GM18861 (cell line): ENCODE results near the gene GPR176.
A peak's percentile ranks its signal among the peaks of the same experiment; 100 is the strongest.

ENCODE experiments used
- ATAC-seq: cut with Tn5 transposase; IDR thresholded peaks from one replicate; pipeline ENCODE4 v1.9.1; 2021; ENCODE audit not compliant: unreplicated experiment

GPR176 gene

DNA sequence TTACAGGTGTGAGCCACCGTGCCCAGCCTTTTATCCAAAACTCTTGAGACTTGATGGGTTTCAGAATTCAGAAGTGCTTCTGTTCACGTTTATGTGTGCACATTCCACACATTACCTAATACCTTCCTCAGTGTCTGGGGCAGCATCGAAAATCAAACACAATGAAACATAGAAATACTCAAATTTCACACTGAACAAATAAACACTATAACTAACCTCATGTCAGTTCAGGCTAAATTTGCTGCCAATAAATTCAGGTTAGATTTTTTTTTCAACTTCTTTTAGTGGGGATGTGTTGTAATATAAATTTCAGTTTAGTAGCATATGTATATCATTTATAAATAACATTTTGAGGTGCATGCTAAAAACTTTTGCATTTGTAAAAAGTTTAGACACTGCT, 16.6 kb upstream of the GPR176 start:
- no peak for ATAC-seq

GRCh38 chr15:39936187-39936586, 16.1 kb upstream of the GPR176 start:
- no peak for ATAC-seq

DNA sequence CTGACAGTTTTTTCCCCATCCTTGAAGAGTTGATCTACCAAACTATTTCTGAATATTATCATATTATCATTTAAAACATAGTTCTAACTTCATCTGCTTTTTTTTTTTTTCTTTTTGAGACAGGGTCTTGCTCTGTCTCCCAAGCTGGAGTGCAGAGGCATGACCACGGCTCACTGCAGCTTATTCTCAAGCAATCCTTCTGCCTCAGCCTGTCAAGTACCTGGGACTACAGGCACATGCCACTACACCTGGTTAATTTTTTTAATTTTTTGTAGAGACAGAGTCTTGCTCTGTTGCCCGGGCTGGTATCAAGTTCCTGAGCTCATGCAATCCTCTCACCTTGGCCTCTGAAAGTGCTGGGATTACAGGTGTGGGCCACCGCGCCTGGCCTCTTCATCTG, 15.2 kb upstream of the GPR176 start:
- ATAC-seq, result no peak

DNA sequence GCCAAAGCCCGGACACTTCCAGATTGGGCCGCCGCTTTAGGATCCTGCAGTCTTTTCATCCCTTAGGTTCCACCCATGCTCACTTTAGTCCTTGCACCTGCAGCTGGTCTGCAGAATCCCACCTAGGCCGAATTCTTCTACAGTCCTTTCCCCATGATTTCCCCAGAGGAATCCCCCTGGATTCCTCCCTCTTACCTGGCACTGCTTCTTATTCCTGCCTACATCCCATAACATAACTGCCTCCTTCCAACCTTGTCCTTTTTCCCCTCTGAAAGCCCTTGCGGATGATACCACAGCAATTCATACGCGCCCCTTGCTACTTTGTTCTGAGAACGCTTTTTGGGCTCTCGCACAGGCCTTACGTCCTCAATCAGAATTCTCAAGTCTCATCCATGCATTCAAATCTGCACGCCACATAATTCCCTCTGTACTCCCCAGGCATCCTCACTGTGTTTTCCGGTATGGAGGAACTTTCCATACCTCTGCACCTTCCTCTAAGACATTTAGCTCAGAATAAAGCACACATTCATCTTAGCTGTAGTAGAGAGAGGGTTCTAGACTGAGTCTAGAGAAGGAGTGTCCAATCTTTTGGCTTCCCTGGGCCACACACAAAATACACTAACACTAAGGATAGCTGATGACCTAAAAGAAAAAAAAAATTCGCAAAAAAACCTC, 14.5 kb upstream of the GPR176 start:
- no peak for ATAC-seq

GRCh38 chr15:39931615-39932014, 11.5 kb upstream of the GPR176 start:
- no peak for ATAC-seq

DNA sequence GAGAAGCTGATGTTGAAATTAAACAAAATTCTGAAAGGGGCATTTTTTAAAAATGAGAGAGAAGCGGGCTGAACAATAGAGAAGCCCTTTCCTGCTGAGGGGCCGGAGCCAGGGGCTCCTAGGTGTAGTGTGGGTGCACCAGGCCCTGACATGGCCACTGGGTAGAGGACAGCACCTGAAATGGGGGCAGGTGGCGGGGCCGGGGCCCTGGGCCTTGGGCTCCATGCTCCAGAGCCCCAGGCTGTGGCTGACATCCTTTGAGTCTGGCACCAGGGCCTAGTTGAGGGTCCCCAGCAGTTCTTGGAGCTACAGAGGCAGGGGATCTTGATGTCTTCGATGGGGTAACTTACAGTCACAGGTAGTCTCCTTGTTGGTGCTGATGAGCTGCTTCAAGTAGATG, 6.5 kb upstream of the GPR176 start:
- ATAC-seq, result no peak

DNA sequence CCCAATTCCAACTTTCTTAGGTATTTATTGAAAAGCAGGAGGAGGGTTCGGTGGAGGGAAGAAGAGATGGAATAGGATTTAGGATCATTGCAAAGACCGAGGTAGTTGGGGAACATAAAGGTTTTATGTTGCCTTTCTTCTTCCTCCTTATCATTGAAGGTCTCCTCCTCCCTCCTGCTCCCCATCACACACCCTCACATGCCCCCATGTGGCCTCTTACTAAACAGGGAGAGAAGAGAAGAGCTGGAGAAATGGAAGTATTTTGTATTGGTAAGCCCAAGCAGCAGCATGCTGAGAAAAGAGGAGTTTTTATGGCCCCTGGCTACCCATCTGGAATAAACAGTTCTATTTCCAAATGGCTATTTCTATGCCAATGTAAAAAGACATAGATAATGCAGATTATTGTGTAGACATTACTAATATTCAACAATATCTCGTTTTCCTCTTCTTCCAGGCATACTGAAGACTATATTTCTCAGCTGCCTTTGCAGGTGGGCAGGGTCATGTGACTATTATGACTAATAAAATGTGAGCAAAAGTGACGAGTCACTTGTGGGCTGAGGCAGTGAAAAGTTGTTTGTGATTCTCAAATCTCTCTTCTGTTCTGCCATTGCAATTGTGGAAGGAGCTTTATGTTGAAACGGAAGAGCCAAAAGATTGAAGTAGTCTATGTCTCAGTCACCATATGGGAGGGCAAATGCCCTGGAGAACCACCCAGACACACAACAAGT, 5.2 kb upstream of the GPR176 start:
- ATAC-seq, result no peak

- no peak for ATAC-seq
Measured at GRCh38 chr15:39924437-39924836, 4.4 kb upstream of the GPR176 start.

- ATAC-seq, result no peak
Measured at GRCh38 chr15:39922462-39923092, 2.5 kb upstream of the GPR176 start.

- no peak for ATAC-seq
Measured at GRCh38 chr15:39921274-39921638, 1.2 kb upstream of the GPR176 start.

DNA sequence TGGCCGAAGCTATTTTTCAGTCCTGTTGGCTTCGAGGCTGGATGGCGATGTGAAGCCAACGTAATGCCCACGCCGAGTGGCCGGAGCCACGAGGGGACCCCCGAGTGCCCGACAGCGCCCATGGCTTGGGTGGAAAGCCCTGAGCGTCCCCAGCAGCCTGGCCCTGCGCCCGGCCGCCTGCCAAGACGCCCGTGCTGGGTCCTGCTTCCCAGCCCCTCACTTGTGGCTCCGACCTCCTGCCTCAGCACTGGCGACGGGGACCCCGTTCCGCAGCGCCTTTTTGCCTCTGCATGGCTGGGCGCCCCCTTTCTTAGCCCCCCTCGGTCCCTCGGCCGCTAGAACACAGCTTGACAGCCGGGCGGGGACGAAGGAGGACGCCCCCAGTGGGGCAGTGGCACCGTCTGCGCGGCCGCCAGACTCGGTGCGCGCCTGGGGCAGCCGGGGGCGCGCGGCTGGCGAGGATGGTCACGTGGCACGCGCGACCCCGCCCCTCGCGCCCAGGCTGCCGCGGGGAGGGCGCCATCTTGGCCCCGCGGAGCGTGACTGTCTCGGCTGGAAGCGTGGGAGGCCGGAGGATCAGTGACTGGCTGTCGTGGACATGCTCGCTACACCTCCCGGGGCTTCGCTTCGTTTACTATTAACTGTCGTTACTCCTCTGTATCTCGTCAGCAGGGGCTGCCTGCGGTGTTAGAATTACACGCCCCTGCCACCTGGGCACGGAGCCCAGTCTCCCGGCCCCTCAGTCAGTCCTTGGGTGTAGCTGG, 626 bp upstream of the GPR176 start:
- ATAC-seq, result peak; percentile 73

DNA sequence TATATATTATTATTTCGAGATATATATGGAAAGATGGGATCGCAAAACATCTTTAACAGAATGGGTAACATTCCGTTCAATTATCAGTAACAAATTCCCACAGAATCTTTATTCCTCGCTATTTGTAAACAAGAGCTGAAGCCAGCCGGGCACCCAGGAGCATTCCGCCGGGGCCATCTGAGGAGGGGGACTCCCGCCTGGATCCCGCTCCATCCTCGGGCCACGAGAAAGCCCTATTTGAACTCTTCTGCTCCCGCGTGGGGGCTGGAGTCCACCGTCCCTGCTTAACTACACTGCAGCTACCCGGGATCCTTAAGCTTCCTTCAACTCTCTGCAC, 687 bp downstream of the GPR176 start:
- ATAC-seq, result no peak

- no peak for ATAC-seq
Measured at GRCh38 chr15:39918688-39919385, 1.2 kb downstream of the GPR176 start.

DNA sequence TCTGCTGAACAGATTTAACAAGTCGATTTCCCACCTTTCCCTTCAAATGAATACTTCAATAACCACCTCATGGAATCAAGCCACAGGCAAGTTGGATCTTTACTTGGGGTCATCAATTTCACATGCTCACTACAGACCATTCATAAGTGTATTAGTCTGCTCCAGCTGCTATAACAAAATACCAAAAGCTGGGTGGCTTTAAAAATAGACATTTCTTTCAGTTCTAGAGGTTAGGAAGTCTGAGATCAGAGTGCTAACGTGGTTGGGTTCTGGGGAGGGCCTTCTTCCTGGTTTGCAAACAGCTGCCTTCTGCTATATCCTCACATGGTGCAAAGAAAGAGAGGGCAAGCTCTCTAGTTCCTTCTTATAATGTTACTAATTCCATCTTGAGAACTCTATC, 5.1 kb downstream of the GPR176 start:
- no peak for ATAC-seq

- no peak for ATAC-seq
Measured at GRCh38 chr15:39909007-39909406, 11.1 kb downstream of the GPR176 start.

DNA sequence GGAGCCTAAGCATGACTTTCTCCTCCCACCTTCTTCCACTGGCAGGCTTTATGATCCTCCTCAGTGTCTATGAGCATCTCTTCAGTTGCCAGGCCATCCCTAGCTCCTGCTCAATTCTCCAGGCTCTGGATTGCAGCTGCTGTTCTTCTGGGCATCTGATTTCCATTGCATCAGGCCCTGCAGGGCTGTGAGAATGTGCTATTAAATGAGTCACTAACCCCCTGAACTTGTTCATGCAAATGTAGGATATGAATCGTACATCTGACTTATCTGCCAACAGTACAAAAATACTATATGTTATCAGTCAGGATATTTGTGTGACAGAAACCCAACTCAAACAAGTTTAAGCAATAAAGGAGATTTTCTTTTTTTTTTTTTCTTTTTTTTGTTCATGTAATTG, 11.9 kb downstream of the GPR176 start:
- ATAC-seq, result no peak

DNA sequence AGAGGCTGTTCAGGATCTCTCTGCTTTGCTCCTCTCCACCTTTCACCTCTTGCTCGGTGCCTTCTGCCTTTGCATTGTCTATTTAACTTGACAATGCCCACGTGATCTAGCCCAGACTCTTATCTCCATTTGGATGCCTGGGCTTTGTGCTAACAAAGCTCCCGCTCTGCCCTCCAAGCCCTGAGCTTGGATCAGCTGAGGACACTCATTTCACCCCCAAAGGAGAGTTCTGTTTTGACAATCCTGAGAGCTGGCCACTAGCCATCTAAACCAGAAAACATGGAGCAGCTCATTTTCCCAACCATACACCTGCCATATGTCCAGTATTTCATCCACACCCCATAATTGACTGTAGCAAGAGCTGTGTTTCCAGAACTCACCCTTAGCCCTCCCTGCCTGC, 12.8 kb downstream of the GPR176 start:
- ATAC-seq, result no peak

DNA sequence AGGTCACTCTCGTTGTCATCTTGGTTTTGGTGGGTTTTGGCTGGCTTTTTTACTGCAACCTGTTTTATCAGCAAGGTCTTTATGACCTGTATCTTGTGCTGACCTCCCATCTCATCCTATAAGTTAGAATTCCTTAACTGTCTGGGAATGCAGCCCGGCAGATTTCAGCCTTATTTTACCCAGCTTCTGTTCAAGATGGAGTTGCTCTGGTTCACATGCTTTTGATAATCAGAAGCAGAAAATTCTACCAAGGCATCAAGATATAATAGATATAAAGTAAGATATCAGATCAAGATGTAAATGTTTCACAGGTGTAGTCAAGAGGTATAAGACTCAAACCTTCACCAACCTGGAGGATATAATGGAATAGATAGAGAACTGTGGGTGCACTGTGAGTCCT, 16.0 kb downstream of the GPR176 start:
- no peak for ATAC-seq

GRCh38 chr15:39898317-39898716, 21.7 kb downstream of the GPR176 start:
- no peak for ATAC-seq

DNA sequence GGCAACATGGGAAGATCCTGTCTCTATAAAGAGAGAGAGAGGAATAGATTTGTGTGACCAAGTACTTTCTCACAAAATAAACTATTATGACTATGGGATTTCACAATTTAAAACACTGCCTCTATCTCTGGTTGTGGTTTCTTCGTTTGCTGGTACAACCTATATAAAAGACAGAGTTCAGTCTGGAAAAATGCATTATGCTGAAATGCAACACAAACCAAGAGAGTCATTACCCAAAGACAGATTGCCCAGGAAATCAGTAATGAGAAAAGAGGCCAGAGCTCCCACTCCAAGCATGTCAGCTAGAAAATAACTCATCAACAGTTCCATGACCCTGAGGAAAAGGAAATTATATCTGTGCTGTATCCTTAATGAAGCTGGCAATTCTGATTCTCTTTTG, 23.2 kb downstream of the GPR176 start:
- ATAC-seq, result no peak

- no peak for ATAC-seq
Measured at GRCh38 chr15:39896101-39896500, 24.0 kb downstream of the GPR176 start.
